Keratinocyte (primary cell): ENCODE data around the gene WNT9A.

Source experiments
- EZH2 ChIP-seq: IDR thresholded peaks from one replicate; pipeline ENCODE4 v1.6.1; 2012; ENCODE audit warnings: inconsistent platforms, mild to moderate bottlenecking, low read length, moderate library complexity
- TF ChIP-seq, protein P1 (sequence below), 3 experiments: IDR thresholded peaks in 1 of 3; conservative IDR thresholded peaks in 1 of 3; optimal IDR thresholded peaks in 1 of 3; 2 replicates in 2 of 3; 3 replicates in 1 of 3; pipeline versions ENCODE3 to v1.5.1; 2011; ENCODE audit warnings: low read length in 3 of 3, mild to moderate bottlenecking in 3 of 3, moderate library complexity in 2 of 3, control low read depth in 1 of 3, inconsistent platforms in 1 of 3; ENCODE audit not compliant: insufficient read depth in 2 of 3; ENCODE audit errors: extremely low read depth in 1 of 3

DNA sequence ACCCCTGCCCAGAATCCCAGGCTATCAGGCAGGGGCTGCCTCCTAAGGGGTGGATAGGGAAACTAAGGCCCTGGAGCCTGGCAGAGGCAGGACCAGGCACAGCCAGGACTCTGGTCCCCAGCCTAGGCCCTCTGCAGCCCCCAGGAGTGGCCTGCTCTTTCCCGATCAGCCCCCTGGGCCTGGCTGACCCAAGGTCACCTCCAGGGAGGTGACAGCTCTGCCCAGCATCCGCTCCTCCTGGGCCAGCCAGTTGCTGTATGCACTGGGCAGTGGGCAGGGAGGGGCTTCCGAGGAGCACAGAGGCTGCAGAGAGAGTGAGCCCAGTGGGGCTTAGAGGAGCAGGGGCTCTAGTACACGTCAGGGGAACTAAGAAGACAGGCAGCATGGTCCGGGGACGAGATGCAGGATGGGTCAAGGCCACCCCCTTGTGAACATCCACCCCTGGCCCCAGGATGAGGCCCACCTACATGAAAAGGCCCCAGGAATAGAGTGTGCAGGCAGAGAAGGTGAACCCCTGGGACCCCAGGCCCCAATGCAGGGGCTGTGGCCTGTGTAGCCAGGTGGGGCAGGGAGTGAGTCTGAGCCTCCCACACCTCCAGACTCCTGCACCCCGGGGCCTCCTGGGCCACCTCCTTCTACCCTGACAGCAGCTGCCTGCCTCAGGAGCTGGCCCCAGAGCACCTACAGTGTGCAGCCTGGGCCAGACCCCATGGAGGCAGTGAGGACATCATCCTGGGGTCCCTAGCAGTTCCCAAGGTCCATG lies 32.8 kb downstream of the WNT9A start:
- TF ChIP-seq, protein P1, sequence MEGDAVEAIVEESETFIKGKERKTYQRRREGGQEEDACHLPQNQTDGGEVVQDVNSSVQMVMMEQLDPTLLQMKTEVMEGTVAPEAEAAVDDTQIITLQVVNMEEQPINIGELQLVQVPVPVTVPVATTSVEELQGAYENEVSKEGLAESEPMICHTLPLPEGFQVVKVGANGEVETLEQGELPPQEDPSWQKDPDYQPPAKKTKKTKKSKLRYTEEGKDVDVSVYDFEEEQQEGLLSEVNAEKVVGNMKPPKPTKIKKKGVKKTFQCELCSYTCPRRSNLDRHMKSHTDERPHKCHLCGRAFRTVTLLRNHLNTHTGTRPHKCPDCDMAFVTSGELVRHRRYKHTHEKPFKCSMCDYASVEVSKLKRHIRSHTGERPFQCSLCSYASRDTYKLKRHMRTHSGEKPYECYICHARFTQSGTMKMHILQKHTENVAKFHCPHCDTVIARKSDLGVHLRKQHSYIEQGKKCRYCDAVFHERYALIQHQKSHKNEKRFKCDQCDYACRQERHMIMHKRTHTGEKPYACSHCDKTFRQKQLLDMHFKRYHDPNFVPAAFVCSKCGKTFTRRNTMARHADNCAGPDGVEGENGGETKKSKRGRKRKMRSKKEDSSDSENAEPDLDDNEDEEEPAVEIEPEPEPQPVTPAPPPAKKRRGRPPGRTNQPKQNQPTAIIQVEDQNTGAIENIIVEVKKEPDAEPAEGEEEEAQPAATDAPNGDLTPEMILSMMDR (optimal IDR thresholded peaks at IDR 0.05 in 1 of 3, IDR thresholded peaks at IDR 0.05 in 1 of 3, conservative IDR thresholded peaks at IDR 0.05 in 1 of 3; ENCODE audit: extremely low read depth in 1 of 3, insufficient read depth in 2 of 3, low read length in 3 of 3), result no peak
- no peak for TF ChIP-seq EZH2
